Astrocyte (in vitro differentiated cells and primary cell): ENCODE results near the gene TMUB1. TPM values are rescaled to one million over a fixed set of nuclear protein-coding genes. Genes with fewer than 3 reads are reported as not detected.

ENCODE experiments used
- DNase-seq: peaks from one replicate; pipeline ENCODE4 v3.0.0-alpha.2; 2010; ENCODE audit warnings: low read depth
- FAIRE-seq: peaks from 2 replicates; lab custom pipeline; 2011; peaks lifted over from hg19 to GRCh38; lab: Jason Lieb, UNC
- H2AFZ ChIP-seq: 2 replicates; pipeline ENCODE4 v1.6.0; 2012; ENCODE audit warnings: low read depth, low read length, inconsistent platforms
- H3K27ac ChIP-seq: 2 replicates; pipeline ENCODE4 v1.5.1; 2011; ENCODE audit warnings: low read depth, low read length, inconsistent platforms
- H3K27me3 ChIP-seq: 2 replicates; pipeline ENCODE4 v1.6.0; 2011; ENCODE audit warnings: low read length, inconsistent platforms; ENCODE audit not compliant: insufficient read depth
- H3K36me3 ChIP-seq: 2 replicates; pipeline ENCODE4 v1.5.1; 2011; ENCODE audit warnings: low read length, inconsistent platforms; ENCODE audit not compliant: insufficient read depth
- H3K4me1 ChIP-seq: 2 replicates; pipeline ENCODE4 v1.5.1; 2011; ENCODE audit warnings: low read length, inconsistent platforms; ENCODE audit not compliant: insufficient read depth
- H3K4me2 ChIP-seq: 2 replicates; pipeline ENCODE4 v1.6.0; 2012; ENCODE audit warnings: low read length, inconsistent platforms
- H3K4me3 ChIP-seq: 2 replicates; pipeline ENCODE4 v1.5.1; 2011; ENCODE audit warnings: low read depth, mild to moderate bottlenecking, low read length, inconsistent platforms; ENCODE audit not compliant: insufficient read depth
- H3K79me2 ChIP-seq: 2 replicates; pipeline ENCODE4 v1.6.0; 2012; ENCODE audit warnings: mild to moderate bottlenecking, low read length, inconsistent platforms; ENCODE audit not compliant: insufficient read depth
- H3K9ac ChIP-seq: 2 replicates; pipeline ENCODE4 v1.6.0; 2012; ENCODE audit warnings: mild to moderate bottlenecking, low read length, inconsistent platforms
- H3K9me3 ChIP-seq: 2 replicates; pipeline ENCODE4 v1.5.1; 2012; ENCODE audit warnings: low read depth, mild to moderate bottlenecking, low read length, inconsistent platforms; ENCODE audit not compliant: insufficient read depth
- H4K20me1 ChIP-seq: 2 replicates; pipeline ENCODE4 v1.6.0; 2012; ENCODE audit warnings: low read length, inconsistent platforms; ENCODE audit not compliant: insufficient read depth
- H3K27ac Mint-ChIP-seq: one replicate; pipeline ENCODE4 v1.8.0; 2021; ENCODE audit warnings: mild to moderate bottlenecking, mixed read lengths; ENCODE audit not compliant: unreplicated experiment
- H3K27me3 Mint-ChIP-seq: one replicate; pipeline ENCODE4 v1.8.0; 2021; ENCODE audit warnings: low read depth, mixed read lengths; ENCODE audit not compliant: unreplicated experiment
- H3K36me3 Mint-ChIP-seq: one replicate; pipeline ENCODE4 v1.8.0; 2021; ENCODE audit warnings: low read depth, mixed read lengths; ENCODE audit not compliant: unreplicated experiment
- H3K4me1 Mint-ChIP-seq: one replicate; pipeline ENCODE4 v1.8.0; 2021; ENCODE audit warnings: low read depth, mixed read lengths; ENCODE audit not compliant: unreplicated experiment
- H3K4me3 Mint-ChIP-seq: one replicate; pipeline ENCODE4 v1.8.0; 2021; ENCODE audit warnings: mild to moderate bottlenecking, moderate library complexity, mixed read lengths; ENCODE audit not compliant: unreplicated experiment
- H3K9me3 Mint-ChIP-seq: one replicate; pipeline ENCODE4 v1.8.0; 2021; ENCODE audit warnings: mild to moderate bottlenecking, mixed read lengths; ENCODE audit not compliant: unreplicated experiment
- CTCF ChIP-seq: IDR thresholded peaks from 2 replicates; pipeline ENCODE4 v1.5.1; 2011; ENCODE audit warnings: low read depth, mild to moderate bottlenecking, inconsistent platforms, low read length, moderate library complexity; ENCODE audit not compliant: insufficient read depth
- EZH2 ChIP-seq: IDR thresholded peaks from 2 replicates; pipeline ENCODE4 v1.6.1; 2012; ENCODE audit warnings: mild to moderate bottlenecking, low read length, inconsistent platforms; ENCODE audit not compliant: insufficient read depth
- total RNA-seq: library from RNA; stranded (reverse); gene quantifications from 2 replicates; pipeline ENCODE4 v1.2.1, GENCODE V29; 2021

The TMUB1 gene
- total RNA-seq, 1 donor from 2014 or later: 42.9 TPM

DNA sequence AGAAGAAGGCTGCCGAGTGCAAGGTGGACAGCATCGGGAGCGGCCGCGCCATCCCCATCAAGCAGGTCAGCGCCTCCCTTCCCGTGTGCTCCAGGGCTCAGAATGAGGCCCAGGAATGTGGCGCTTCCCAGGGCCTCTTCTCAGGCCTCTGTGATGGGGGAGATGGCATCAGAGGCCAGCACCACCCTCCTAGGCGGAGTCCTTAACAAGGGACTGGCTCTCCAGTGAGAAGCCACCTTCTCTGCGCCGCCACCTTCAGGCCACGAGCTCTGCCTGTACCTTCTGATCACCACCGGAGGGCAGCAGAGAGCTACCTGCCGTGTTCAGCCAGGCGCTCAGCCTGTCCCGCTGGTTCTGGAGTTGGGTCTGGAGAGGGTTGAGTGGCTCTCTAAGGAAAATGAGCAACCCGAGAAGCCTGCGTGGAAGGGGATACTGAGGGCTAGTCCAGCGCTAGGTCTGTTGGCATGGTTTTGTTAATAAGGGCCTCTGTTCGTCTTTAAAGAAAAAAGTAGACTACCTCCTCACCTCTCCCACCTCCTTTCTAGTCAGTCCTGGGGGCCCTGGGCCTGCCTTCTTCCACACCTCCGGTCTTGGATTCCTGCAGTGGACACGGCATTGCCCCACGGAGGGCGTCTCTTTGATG, 40.6 kb upstream of the TMUB1 start:
- H3K27me3 Mint-ChIP-seq: no peaks in the 10 kb centered on the region
- Histone ChIP-seq H3K27ac (no peak overlapping the region), H3K36me3 (peaks cover 8% of the 10 kb centered on the region), H3K27me3 (no peaks in the 10 kb centered on the region), H3K9ac (no peak overlapping the region), H3K9me3 (no peaks in the 10 kb centered on the region), H4K20me1 (peaks cover 70% of the 10 kb centered on the region), H3K4me3 (no peak overlapping the region), H3K4me1 (peaks cover 7% of the 10 kb centered on the region), H3K79me2 (no peaks in the 10 kb centered on the region), H3K4me2 (no peak overlapping the region), H2AFZ (no peak overlapping the region)
- no peaks in the 10 kb centered on the region for H3K9me3 Mint-ChIP-seq
- H3K27ac Mint-ChIP-seq: no peak overlapping the region
- TF ChIP-seq CTCF (peak; percentile 87), EZH2 (no peak)
- H3K4me3 Mint-ChIP-seq: no peak overlapping the region
- FAIRE-seq: peak; percentile 26
- peaks cover 10% of the 10 kb centered on the region for H3K4me1 Mint-ChIP-seq
- peaks cover 21% of the 10 kb centered on the region for H3K36me3 Mint-ChIP-seq
- peak; percentile 46 for DNase-seq

DNA sequence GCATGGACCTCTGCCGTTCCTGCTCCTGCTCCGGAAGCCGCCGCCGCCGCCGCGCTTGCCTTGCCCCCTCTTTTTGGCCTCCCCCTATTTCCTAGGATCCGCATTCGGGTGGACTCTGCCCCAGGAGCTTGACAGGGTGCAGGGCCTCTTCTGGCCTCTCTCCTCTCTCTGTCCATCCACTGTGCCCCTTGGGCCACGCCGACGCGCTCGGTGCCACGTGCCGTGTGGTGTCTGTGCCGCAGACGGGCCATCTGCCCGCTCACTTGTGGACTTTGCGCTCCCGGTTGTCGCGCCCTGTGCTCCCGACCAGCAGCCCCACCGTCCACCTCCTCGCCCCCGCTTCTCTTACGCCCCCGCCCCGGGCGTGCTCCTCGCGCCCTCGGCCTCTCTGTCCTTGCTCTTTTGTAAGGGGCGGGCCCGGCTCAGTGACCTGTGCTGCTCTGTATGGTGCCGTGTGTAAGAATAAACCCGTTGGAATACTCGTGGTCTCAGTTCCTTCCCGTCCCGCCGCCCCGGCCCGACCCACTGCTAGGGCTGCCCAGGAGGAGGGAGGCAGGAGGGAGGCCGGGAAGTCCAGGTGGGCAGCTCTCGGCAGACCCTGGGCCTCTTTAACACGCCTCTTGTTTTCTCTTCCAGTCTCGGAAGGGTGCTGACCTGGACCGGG, 40.0 kb upstream of the TMUB1 start:
- Histone ChIP-seq H3K9ac (no peak overlapping the region), H3K79me2 (peaks cover 3% of the 10 kb centered on the region), H3K27me3 (no peaks in the 10 kb centered on the region), H4K20me1 (peaks cover 75% of the 10 kb centered on the region), H2AFZ (no peak overlapping the region), H3K36me3 (peaks cover 8% of the 10 kb centered on the region), H3K27ac (no peak overlapping the region), H3K4me3 (no peak overlapping the region), H3K9me3 (no peaks in the 10 kb centered on the region), H3K4me1 (peaks cover 7% of the 10 kb centered on the region), H3K4me2 (no peak overlapping the region)
- Mint-ChIP-seq H3K36me3 (peaks cover 27% of the 10 kb centered on the region), H3K9me3 (no peaks in the 10 kb centered on the region), H3K27ac (no peak overlapping the region), H3K4me1 (peaks cover 10% of the 10 kb centered on the region), H3K4me3 (no peak overlapping the region), H3K27me3 (no peaks in the 10 kb centered on the region)
- FAIRE-seq (no peak), DNase-seq (no peak)
- TF ChIP-seq CTCF (no peak), EZH2 (no peak)

GRCh38 chr7:151122796-151123157, 39.5 kb upstream of the TMUB1 start:
- H3K9me3 ChIP-seq: no peaks in the 10 kb centered on the region
- H3K4me1 ChIP-seq: peaks cover 7% of the 10 kb centered on the region
- TF ChIP-seq CTCF (no peak), EZH2 (no peak)
- no peak overlapping the region for H3K4me2 ChIP-seq
- Mint-ChIP-seq H3K9me3 (no peaks in the 10 kb centered on the region), H3K4me3 (no peak overlapping the region), H3K27ac (no peak overlapping the region), H3K27me3 (no peaks in the 10 kb centered on the region), H3K36me3 (peaks cover 23% of the 10 kb centered on the region), H3K4me1 (peaks cover 10% of the 10 kb centered on the region)
- FAIRE-seq: no peak
- DNase-seq: no peak
- peaks cover 7% of the 10 kb centered on the region for H3K79me2 ChIP-seq
- no peak overlapping the region for H3K4me3 ChIP-seq
- no peak overlapping the region for H2AFZ ChIP-seq
- peaks cover 75% of the 10 kb centered on the region for H4K20me1 ChIP-seq
- H3K36me3 ChIP-seq: peaks cover 8% of the 10 kb centered on the region
- no peak overlapping the region for H3K9ac ChIP-seq
- H3K27me3 ChIP-seq: no peaks in the 10 kb centered on the region
- H3K27ac ChIP-seq: no peak overlapping the region
